ENCODE data around the gene VPS13D.

DNA sequence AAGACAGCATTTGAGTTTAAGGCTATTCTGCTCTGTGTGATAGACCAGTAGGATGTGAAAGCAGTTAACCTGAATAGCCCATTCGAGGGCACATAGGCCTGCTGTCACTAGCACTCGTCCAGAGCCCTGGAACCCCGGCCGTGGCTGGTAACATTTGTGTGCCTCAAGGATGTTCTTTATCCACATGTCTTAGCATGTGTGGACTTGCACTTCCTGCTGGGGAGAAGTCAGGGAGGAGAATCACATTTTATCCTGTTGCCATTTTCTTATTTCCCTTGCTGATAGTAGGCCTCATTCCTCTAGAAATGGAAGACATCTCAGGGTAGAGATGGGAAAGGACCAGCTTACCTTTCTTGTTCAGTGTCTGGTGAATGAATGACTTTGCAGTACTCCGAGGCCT is 54.7 kb downstream of the VPS13D start:
- TF ChIP-seq POLR2A (IDR thresholded peaks at IDR 0.05): no peak
- TF ChIP-seq, protein P1, sequence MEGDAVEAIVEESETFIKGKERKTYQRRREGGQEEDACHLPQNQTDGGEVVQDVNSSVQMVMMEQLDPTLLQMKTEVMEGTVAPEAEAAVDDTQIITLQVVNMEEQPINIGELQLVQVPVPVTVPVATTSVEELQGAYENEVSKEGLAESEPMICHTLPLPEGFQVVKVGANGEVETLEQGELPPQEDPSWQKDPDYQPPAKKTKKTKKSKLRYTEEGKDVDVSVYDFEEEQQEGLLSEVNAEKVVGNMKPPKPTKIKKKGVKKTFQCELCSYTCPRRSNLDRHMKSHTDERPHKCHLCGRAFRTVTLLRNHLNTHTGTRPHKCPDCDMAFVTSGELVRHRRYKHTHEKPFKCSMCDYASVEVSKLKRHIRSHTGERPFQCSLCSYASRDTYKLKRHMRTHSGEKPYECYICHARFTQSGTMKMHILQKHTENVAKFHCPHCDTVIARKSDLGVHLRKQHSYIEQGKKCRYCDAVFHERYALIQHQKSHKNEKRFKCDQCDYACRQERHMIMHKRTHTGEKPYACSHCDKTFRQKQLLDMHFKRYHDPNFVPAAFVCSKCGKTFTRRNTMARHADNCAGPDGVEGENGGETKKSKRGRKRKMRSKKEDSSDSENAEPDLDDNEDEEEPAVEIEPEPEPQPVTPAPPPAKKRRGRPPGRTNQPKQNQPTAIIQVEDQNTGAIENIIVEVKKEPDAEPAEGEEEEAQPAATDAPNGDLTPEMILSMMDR (IDR thresholded peaks at IDR 0.05): no peak

Data from thyroid gland (tissue), 4 donors.